KG1 (cell line): ENCODE measurements around the gene ANAPC16.
"Not testable (repeated sequence)": the region's sequence is repeated elsewhere in the genome, so short reads cannot be mapped to it uniquely, and the experiment has no call there.

Source experiments
- DNase-seq: peaks from one replicate; lab custom pipeline; 2025; lab: John Stamatoyannopoulos, UW

Gene ANAPC16

DNA sequence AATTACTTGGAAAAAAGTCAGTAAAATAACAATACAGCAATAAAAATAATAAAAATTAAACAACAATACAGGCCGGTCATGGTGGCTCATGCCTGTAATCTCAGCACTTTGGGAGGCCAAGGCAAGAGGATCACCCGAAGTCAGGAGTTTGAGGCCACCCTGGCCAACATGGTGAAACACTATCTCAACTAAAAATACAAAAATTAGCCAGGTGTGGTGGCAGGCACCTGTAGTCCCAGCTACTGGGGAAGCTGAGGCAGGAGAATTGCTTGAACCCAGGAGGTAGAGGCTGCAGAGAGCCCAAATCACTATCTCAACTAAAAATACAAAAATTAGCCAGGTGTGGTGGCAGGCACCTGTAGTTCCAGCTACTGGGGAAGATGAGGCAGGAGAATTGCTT, 4.0 kb upstream of the ANAPC16 start:
- not testable (repeated sequence) for DNase-seq

DNA sequence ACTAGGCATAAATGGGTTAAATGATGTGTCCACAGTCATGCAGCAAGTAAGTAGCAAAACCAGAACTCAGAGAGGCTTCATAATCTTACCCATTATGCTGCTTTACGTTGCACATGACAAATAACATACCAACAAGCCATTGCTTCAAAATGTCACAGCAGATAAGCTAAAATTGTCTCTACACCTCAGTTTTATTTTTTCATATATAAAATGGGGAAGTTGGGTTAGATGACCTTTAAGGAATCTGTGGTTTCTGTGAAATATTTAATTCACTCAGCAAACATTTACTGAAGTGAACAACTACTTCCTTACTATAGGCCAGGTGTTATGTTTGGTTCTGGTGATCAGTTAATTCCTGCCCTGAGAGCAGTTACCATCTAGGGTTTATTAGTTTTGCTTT, 2.5 kb downstream of the ANAPC16 start:
- DNase-seq: peak; percentile 7

DNA sequence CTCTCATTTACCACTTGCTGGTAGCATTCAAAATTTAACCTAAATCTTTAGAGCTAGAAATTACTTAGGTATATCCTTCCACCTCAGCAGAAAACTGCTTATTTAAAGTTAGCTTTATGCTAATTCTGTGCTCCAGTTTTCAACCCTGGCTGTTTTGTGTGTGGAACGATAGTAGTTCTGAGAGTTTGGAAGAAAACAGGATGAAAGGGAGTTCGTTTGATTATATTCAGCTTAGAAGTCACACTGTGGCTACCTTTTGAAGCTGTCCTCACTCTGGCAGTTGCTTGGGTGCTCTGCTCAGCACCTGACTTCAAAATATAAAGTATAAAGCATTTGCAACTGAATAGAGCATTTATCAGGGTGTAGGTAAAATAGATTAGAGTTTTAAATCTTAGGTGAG, 2.9 kb downstream of the ANAPC16 start:
- DNase-seq: no peak

DNA sequence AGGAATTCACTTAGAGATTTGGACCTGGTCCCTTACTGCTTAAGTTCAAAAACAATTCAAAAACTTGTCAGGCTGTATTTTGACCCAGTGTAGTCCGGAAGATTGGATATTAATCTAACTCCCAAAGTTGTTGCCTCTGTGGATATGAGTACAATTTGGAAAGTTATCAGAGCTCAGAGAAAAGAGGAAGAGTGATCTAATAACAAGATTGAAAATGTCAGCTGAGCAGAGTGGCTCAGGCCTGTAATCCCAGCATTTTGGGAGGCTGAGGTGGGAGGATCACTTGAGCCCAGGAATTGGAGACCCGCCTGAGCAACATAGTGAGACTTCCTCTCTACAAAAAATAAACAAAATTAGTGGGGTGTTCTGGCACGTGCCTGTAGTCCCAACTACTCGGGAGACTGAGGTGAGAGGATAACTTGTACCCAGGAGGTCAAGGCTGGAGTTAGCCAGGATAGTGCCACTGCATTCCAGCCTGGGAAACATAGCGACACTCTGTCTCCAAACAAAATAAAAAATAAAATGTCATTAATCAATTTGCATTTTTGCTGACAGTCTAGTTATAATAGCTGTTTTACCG, 3.5 kb downstream of the ANAPC16 start:
- no peak for DNase-seq

DNA sequence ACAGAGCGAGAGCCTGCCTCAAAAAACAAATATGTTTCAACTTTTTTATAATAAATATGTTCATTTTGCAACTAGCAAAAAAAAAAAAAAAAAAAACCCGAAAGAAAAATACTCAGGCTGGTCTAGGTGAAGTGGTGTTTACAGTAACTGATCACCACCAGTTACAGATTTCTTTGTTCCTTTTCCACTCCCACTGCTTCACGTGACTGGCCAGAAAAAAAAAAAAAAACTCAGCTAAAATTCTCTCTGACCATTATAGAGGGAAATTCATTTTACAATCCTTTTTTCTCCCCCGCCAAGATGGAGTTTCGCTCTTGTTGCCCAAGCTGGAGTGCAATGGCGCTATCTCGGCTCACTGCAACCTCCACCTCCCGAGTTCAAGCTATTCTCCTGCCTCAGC, 4.8 kb downstream of the ANAPC16 start:
- no peak for DNase-seq

DNA sequence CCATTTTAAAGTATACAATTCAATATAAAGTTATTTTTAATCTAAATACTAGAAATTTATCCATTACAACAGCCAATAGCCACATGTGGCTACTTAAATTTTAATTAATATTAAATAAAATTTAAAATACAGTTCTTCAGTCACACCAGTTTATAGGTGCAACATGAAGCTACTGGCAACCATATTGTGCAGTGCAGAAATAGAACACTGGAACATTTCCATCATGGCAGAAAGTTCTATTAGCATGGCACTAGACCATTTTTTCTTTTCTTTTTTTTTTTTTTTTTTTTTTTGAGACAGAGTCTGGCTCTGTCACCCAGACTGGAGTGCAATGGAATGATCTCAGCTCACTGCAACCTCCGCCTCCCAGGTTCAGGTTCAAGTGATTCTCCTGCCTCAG, 5.5 kb downstream of the ANAPC16 start:
- DNase-seq: no peak

DNA sequence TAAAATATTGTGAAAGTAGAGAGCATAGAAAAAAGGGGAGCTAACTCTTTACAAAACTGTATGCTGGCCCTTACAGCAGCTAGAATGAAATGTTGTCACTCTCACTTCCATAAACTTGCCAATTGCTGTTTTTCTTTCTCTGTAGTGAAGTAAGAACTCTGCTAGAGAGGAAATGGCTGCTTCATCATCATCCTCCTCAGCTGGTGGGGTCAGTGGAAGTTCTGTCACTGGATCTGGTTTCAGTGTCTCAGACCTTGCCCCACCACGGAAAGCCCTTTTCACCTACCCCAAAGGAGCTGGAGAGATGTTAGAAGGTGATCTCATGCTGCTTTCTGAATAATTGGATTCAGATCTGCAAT, 7.9 kb downstream of the ANAPC16 start:
- no peak for DNase-seq

DNA sequence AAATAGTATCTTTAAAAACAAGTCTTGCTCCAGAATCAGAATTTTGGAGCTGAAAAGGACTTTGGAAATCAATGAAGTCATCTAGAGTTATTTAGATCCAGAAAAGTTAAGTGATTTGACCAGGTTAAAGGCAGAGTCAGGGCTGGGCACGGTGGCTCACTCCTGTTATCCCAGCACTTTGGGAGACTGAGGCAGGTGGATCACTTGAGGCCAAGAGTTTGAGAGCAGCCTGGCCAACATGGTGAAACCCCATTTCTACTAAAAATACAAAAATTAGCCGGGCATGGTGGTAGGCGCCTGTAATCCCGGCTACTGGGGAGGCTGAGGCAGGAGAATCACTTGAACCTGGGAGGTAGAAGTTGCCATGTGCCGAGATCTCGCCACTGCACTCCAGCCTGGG, 8.4 kb downstream of the ANAPC16 start:
- not testable (repeated sequence) for DNase-seq

DNA sequence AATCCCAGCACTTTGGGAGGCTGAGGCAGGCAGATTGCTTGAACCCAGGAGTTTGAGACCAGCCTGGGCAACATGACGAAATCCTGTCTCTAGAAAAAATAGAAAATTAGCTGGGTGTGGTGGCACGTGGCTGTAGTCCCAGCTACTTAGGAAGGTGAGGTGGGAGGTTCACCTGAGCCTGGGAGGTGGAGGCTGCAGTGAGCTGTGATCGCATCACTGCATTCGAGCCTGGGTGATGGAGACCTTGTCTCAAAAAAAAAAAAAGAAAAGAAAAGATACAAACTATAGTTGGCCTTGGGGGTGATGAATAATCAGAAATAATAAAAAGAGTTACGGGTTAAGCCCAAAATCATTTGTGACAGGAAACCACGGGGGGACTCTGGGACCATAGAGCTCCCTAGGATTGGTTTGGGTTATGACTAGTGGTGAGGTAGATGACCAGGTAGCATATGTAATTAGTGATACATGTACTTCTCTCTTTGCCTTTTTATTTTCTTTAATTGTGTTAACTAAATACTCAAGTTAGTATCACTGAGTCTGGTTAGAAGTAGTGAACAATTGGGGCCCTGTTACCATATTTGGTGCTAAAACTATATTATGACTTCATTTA, 10.7 kb downstream of the ANAPC16 start:
- DNase-seq: no peak

DNA sequence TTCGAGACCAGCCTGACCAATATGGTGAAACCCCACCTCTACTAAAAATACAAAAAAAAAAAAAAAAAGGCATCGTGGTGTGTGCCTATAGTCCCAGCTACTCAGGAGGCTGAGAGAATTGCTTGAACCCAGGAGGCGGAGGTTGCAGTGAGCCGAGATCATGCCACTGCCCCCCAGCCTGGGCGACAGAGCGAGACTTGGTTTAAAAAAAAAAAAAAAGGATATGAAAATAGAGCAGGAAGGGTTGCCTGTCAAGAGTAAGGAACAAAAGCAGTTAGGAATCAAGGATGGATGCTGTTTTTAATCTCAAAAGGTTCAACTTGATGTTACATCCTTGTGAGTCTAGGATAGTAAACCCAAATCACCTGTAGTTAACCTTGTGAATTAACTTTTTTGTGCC, 12.0 kb downstream of the ANAPC16 start:
- DNase-seq: no peak

DNA sequence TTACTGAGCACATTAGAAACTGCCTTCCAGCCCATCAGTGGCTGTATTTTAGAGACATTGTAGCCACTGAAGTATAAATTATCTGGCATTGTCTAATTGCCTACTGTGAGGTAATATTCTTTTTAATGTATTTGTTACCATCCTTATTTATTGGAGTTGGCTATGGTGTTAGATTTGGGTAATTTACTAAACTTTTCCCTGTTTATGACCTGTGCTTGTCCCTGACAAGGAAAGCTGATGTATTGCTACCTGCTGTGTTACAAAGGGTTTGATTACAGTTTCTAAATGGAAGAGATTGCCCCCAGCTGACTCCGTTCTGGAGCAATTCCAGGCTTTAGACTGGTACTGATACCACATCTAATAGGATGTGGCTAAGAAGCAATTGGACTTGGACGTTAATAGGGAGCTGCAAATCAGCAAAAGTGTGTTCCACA, 12.5 kb downstream of the ANAPC16 start:
- no peak for DNase-seq

DNA sequence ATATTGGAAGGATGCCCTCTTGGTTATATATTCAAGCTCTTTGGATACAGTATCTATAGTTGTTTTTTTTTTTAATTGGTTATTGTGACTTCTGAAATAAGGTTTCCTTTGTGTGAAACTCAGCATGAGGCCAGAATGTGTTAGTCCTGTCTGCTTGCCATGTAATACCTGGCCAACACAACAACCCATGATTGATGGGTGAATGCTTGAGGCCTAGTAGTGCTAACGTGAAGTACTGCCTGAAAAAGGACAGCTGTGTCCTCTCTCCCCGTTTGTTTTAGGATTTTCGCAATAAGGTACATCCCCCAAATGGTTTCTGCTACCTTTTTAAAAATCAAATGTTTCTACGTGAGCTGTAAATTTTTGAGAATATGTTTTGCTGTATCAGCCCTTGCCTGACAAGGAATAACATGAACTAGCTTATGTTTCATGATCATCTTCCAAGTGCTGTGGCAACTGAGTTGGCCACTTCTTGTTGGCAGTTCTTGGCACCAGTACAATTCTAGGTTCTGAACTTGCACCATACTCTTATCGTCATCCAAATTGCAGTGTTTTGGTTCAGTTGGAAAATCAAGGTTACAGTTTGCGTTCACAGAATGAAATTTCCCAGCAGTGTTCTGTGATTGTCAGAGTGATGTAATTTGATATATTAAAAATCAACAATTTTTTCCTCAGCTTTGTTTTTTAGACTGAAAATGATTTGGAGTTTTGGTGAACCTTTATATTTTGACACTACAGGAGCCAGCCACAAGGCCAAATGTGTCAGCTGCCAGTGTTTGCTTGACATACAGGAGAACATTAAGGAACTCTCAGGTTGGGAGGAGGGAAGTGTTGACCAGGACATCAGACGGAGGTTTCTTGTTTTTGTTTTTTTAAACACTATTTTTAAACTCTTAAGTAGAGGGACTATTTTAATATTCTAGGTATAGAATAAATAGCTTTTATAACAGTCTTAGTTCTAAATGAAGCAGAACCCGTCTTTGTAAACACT, 13.7 kb downstream of the ANAPC16 start:
- no peak for DNase-seq

DNA sequence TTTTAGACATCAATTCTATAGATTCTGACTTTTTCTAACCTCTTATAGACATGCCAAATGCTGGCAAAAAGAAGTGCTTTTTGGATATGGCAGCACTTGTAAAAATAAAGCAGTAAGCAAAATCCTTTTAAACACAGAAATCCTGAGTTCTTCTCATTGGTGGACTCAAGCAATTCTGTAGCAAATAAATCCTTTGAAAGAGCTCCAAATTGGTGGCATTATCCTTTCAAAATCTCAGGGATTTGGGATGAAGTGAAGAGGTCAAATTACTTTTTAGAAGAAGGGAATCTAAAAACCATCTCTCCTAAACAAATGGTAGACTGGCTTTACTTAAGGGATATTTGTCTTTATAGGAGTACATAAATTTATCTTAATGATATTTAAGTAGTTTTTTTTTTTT, 17.8 kb downstream of the ANAPC16 start:
- no peak for DNase-seq

DNA sequence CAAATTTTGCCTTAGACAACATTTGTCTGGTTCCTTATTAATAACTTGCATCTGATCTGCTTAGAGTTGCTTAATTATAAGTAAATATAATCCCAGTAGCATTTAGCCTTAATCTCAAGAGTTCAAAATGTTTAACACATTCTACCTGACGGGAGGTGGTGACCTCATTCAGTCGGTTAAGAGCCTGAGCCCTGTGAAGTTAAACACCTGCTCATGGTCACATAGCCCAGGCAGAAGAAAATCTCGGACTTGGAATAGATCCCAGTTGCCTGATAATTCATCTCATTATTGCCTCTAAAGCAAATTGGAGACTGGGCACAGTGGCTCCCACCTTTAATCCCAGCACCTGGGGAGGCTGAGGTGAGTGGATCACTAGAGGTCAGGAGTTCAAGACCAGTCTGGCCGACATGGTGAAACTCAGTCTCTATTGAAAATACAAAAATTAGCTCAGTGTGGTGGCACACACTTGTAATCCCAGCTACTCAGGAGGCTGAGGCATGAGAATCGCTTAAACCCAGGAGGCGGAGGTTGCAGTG, 18.8 kb downstream of the ANAPC16 start:
- no peak for DNase-seq

DNA sequence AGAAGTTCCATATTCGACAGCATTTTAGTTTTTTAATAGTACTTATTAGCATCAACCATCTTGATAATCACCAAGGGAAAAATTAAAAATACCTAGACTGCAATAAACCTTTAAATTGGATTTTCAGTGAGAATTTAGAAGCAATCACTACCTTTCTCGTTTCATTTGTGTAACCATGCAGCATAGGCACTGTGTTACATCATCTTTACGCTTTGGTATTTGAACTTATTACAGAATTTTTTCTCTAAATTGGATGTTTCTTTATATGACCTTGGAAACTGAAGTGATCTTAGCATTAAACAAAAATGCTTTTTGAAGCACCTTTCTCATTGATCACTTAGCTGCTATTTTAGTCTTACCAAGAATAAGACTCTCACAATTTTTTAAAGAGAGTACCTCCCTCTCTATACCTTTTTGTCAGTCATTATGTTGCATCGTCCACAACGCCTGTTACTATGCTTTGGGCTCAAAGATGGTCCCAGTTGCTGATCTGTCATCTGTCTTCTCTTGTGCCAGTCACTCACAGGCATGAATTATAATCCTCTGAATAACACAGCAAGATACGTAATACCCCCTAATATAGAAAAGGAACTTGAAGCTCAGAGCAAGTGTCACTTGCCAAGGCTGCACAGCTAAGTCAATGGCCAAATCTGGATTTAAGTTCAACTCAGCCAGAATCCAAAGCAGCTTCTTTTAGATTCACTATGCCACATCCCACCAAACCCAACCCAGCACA, 19.9 kb downstream of the ANAPC16 start:
- no peak for DNase-seq

DNA sequence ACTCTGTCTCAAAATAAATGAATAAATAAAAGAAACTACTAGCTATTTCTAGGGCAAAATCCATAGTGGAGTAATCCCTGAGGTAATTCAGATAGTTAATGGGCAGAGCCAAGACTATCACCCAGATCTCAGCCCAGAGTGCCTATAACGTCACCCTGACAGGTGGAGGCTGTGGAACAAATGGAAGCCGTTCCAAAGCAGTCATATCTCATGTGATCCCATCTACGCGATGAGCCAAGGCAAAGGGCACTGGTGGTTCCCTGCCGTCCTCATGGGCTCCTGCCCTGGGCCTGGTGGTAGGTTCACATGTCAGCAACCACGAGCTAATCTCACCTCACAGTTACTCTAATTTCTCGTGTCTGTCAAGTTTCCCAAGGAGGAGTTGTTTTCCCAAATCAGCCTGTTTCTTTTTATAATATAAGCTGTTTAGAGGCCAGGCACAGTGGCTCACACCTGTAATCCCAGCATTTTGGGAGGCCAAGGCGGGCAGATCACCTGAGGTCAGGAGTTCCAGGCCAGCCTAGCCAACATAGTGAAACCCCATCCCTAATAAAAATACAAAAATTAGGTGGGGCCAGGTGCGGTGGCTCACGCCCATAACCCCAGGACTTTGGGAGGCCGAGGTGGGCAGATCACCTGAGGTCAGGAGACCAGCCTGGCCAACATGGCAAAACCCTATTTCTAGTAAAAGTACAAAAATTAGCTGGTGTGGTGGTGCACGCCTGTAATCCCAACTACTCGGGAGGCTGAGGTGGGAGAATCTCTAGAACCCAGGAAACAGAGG, 22.8 kb downstream of the ANAPC16 start:
- no peak for DNase-seq

DNA sequence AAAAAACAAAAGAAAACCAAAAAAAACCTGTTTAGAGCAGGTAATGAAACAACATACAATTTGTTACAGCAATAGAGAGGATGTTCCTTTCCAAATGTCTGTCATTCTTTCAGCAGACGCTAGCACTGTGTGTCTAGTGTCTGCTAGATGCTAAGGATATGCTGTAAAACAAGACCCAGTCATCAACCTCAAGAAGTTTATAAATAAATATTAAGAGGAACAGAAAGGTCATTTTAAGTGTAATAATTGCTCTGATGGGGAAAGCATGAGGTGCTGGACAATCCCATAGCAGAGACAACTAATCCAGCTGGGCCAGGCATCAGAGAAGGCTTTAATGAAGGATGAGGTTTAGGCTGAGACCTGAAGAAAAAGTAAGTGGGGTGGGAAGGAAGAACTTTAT, 23.6 kb downstream of the ANAPC16 start:
- no peak for DNase-seq

DNA sequence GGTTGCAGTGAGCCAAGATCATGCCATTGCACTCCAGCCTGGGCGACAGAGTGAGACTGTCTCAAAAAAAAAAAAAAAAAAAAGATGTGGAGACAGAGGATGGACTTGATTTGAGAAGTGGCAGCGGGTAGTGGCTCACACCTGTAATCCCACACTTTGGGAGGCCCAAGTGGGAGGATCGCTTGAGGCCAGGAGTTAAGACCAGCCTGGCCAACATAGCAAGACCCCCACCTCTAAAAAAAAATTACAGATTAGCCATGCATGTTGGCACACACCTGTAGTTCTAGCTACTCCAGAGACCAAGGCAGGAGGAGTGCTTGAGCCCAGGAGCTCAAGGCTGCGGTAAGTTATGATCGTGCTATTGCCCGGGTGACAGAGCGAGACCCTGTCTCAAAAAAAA, 24.6 kb downstream of the ANAPC16 start:
- DNase-seq: no peak

DNA sequence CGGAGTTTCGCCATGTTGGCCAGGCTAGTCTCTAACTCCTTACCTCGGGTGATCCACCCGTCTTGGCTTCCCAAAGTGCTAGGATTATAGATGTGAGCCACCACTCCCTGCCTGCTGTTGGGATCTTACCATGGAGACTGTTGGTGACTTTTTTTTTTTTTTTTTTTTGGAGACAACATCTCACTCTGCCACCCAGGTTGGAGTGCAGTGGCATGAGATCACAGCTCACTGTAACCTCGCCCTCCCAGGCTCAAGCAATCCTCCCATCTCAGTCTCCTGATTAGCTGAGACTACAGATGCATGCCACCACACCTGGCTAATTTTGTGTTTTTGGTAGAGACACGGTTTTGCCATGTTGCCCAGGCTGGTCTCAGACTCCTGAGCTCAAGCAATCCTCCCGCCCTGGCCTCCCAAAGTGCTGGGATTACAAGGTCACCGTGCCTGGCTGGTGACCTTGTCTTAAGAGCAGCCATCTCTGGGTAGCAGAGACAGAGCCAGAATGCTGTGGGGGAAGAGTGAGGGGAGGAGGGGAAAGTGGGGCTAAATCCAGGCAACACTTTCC, 26.0 kb downstream of the ANAPC16 start:
- DNase-seq: no peak

DNA sequence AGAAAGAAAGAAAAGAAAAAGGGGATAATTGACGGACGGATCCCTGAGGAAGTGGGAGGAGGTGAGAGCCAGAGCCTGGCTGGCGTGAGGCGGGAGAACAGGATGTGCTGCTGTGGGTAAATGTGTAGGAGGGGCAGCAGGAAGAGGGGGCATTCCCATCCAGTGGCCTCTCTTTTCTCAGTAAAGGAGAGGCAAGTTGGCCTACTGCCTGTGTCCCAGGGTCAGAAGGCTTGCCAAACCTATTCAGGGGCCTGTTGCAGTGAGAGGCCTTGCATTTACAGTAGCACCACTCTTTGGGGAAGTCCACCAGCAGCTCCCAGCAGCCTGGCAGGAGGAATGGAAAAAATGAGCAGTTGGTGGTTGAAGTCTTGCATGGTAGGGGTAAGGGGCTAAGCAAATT, 26.9 kb downstream of the ANAPC16 start:
- DNase-seq: no peak

DNA sequence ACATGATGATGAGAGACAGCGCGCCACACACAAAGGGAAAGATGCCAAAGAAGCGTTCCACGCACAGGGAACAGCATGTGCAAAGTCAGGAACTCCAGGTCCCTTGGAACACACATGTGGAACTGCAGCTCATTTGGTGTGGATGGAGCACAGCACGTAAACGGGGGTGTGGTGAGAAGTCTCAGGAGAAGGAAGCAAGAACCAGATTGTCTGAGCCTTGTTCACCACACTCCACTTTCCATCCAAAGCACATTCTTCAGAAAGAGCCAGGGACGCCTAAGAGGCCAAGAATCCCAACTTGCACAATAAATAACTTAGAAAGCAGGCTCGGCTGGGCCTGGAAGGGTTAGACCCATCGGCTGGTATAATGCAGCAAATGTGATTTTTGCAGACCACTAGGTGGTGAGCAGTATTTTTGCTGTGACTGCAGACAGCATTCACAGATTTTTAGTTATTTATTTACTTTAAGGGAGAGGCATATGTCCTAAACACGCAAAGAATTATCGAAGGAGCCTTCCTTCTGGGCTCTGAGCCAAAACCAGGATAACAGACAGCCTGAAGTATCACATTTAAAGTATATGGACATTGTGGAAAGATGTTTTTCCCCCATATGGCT, 28.1 kb downstream of the ANAPC16 start:
- no peak for DNase-seq
